Endometrium (tissue), 2 donors: ENCODE measurements around the gene UBE2D4.
"Not testable (repeated sequence)": the region's sequence is repeated elsewhere in the genome, so short reads cannot be mapped to it uniquely, and the experiment has no call there.

Source experiments
- FAIRE-seq: peaks from 2 replicates; lab custom pipeline; 2012; peaks lifted over from hg19 to GRCh38; lab: Jason Lieb, UNC
- donor health status: control.
- donor health status: control.

The UBE2D4 gene

DNA sequence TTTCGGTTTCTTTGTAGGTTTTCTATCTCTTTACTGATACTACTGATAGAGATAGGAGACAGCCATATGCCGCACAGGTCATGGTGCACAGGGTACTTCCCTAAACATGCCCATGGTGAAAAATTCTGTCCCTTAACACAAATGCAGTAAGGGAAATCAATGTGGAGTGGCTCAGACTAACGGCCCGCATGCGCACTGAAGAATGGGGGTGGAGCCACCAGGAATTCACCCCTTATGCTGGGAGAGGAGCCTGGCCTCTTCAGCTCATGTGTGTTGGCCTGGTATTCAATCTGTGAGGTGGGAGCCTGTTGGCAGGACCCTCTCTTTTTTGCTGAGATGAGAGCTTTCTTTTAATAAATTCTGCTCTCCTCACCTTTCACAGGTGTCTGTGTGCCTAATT, 11.4 kb upstream of the UBE2D4 start:
- no peak for FAIRE-seq

DNA sequence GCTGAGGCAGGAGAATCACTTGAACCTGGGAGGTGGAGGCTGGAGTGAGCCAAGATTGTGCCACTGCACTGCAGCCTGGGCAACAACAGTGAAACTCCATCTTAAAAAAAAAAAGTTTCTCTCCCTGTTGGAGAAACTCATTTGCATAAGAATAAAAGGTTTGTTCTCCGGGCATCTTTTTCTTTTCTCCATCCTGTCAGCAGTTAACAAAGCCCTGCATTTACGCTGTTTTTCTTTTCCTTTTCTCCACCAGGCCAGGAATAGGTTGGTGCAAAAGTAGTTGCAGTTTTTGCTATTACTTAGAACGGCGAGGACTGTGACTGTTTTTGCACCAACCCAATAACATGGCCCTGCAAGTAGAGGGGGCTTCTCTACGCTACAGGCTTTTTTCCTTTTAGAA, 10.3 kb upstream of the UBE2D4 start:
- FAIRE-seq: no peak

DNA sequence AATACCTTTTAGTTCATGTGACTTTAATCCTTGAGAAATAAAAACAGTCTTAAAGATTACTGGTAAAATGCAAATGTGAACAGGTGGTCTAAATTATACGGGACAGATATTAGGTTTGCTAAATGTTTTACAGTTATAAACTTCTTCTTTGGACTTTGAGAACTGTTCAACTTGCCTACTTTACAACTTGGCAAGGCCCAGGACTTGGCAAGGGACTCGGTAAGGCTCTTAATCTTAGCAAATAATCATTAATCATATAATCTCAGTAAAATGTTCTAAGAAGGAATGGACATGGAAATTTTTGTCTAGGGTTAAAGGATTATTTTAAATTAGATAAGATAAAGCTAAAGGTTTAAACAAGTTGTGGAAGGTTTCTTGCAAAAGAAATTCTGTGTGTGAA, 4.8 kb upstream of the UBE2D4 start:
- FAIRE-seq: no peak

DNA sequence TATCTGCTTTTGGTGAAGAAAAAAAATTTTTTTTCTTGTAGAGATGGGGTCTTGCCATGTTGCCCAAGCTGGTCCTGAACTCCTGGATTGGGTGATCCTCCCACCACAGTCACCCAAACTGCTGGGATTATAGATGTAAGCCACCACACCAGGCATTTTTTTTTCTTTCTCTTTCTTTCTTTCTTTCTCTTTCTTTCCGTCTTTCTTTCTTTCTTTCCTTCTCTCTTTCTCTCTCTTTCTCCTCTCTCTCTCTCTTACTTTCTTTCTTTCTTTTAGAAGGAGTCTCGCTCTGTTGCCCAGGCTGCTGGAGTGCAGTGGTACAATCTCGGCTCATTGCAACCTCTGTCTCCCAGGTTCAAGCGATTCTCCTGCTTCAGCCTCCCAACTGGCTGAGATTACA, 3.5 kb upstream of the UBE2D4 start:
- FAIRE-seq: no peak

DNA sequence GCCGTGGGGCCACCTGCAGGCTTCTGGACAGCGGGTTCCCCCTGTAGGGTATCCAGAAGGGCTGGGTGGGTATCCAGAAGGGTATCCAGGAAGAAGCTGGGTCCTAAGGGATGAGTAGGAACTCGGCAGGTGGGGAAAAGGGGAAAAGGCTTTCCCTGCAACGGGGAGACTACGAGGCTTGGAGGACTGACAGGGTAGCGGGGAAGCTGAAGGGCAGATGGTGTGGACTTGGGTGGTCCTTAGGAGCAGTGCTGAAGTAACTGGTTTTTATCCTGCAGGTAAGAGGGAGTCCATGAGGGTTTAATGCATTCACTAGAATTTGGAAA, 525 bp downstream of the UBE2D4 start:
- FAIRE-seq: no peak

DNA sequence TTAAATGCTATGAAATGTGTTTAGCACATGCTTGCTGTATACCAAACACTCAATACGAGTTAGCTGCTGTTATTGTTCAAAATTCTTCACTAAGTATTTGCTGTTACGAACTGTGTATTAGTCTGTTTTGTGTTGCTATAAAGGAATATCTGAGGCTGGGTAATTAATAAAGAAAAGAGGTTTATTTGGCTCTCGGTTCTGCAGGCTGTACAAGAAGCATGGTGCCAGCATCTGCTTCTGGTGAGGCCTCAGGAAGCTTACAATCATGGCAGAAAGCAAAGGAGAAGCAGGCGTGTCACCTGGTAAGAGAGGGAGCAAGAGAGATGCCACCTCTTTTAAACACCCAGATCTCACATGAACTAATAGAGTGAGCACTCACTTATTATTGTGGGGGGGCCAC, 1.6 kb downstream of the UBE2D4 start:
- no peak for FAIRE-seq

DNA sequence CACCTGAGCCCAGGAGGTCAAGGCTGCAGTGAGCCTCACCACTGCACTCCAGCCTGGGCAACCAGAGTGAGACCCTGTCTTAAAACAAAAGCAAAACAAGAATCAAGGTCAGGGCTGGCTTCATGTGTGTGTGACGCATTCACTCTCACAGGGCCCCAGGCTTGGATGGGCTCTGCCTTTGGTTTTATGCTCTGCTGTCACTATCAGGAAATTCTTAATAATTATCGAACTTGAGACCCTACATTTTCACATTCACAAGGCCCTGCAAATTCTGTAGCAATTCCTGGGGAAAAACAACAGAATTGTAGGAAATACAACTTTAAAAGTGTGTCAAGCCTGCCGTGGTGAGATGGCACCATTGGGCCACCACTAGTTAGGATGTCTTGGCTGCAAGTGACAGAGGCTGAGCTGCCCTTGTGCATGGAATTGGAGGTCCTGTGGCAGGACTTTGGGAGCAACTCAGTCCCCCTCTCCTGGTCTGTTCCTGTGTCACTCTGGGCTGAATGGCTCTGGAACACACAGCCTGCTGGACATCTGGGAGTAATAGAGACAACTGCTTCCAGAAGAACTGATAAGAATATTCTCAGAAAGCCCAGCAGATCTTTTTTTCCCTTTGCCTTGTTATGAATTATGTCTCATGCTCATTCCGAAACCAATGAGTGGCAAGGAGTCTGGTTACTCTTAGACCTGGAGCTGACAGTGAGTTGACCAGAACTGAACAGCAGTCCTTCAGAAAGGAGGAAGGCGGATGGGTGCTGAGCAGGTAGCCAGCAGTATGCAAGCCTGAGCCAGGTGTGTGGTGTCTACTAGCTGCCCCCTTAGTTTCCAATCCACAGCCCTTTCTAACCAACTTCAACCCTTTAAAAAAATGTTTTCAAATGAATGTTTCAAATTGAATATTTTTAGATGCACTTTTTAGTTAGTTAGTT, 3.6 kb downstream of the UBE2D4 start:
- FAIRE-seq: no peak

DNA sequence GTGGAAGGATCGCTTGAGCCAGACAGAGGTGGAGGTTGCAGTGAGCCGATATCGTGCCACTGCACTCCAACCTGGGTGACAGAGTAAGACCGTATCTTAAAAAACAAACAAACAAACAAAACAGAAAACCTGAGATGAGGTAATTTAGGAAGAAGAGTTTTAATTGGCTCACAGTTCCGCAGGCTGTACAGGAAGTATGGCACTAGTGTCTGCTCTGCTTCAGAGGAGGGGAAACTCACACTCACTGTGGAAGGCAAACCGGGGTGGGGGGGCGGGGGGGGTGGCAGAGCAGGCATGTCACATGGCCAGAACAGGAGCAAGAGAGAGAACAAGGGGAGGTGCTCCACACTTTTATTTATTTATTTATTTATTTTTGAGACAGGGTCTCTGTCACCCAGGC, 5.1 kb downstream of the UBE2D4 start:
- no peak for FAIRE-seq

DNA sequence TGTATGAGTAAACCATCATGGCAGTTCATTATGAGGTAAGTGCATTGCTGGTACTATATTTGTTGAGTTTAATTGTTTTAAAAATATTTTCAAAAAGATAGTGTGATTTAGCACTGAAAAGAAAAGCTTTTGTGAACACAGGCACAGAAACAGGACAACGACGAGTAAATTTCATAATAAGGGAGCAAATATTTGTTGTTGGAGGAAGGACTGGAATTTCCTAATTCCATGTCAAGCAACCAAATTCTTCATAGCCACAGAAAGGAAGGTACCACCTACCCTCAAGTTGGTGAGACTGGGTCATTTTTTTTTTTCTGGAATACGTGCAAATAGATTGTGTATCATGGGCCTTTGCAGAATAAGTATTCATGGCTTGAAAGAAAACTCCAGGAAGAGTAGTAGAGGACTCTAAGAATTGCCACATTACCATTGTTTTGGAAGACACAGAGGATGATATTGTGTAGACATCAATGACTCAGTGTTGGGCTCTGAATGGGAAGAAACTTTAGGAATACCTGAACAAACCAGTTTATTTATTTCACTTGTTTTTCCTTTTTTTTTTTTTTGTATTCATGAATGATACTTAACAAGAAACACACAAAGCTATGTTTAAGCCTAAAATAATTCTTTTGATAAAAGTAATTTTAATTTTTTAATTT, 7.8 kb downstream of the UBE2D4 start:
- FAIRE-seq: no peak

DNA sequence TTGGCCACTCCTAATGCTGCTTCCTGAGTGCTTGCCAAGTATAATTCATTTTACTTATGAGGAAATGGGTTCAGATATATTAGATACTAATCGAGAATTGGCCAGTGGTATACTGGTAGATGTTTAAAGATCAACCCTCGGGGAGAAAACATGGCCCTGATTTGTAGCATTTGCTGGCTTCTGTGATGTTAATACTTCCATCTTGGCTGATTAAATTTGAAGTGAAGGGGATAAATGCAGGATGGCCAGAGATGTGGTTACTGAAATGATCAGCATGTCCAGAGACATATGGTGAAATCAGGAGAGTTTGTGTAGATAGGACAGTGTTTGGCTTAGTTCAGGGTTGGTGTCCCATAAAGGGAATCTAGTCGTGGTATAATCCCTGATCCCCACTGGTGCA, 11.2 kb downstream of the UBE2D4 start:
- FAIRE-seq: no peak

DNA sequence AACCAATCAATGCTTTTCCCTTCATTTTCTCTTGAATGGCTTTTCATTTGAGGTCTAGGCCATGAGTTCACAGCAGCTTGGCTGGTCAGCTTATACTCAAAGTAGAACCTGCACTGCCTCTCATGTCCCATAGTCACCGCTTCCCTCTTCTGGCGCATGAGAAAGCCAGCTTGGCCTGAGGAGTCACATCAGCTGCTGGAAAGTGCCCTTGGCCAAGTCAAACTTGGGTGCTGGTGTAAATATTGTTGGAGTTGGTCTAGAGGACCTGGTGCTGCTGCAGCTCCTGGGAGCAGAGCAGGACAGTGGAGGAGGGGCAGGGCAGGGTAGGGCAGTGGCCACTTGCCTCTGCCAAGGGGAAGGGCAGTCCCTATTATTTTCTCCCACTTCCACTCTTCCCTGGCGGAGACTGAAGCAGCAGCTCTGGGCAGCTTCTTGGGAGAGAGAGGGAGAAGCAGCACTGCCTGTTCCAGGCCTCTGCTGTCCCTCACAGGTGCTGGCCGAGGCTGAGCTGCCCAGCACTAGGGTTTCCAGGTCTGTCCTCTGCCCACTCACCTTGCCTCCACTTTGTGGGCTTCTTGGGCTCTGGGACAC, 12.8 kb downstream of the UBE2D4 start:
- FAIRE-seq: no peak

DNA sequence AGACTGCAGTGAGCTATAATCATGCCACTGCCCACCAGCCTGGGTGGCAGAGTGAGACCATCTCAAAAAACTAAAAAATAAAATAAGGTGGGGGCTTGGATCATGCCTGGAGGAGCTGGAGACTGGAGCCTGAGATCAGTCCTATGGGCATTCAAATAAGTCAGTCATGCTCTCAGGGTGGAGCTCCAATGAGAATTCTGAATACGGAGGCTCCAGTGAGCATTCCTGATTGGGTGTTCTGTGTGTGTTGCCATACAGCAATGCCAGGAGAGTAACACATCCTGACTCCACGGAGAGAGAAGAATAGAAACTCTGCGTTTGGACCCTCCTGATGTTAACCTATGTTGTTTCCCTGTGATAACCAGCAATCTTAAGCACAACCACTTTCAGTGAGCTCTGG, 16.0 kb downstream of the UBE2D4 start:
- FAIRE-seq: no peak

DNA sequence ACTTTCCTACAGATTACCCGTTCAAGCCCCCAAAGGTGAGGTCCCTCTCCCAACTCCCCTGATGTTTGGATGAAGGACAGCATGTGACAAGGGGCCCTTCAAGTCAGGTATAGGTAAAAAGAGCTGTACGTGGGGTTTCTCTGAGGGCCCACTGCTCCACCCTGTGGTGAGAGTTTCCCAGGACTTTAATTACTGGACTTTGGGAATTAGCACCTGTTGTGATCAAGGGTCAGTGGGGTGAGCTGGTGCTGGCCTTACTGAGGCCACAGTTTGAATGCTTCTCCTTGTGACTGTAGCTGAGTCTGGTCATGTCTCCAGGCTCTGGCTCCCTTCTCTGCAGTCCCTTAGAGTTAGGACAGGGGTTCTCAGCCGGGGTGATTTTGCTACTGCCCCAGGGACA, 16.8 kb downstream of the UBE2D4 start:
- no peak for FAIRE-seq

DNA sequence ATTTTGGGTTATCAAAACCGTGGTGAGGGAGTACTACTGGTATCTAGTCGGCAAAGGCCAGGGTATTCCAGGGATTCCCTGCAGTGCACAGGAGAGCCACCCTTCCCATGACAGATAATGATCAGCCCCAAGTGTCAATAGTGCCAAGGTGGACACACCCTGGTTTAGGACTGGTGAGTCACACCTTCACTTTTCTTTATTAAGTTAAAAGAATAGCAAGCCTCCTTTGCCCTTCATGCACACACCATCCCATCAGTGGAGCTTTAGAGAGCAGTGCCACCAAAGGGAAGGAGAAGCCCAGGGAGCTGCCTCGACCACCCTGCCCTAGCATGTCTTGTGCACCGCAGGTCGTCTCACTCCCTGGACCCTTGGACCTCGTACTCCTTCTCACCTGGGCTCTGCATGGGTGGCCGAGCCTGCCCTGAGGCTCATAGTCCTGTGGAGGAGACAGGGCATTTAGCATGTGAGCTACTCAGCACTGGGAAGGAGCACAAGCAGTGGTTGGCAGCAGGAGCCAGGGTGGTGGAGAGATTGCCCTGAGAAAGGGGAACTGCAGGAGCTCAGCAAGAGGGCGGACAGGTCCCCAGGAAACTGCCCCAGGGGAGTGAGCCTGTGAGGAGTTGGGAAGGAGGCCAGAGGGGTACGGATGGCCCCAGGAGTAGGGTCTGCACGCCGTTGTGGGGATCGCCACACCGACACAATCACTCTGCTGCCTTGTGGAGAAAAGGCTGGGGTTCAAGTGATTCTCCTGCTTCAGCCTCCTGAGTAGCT, 17.4 kb downstream of the UBE2D4 start:
- FAIRE-seq: no peak

DNA sequence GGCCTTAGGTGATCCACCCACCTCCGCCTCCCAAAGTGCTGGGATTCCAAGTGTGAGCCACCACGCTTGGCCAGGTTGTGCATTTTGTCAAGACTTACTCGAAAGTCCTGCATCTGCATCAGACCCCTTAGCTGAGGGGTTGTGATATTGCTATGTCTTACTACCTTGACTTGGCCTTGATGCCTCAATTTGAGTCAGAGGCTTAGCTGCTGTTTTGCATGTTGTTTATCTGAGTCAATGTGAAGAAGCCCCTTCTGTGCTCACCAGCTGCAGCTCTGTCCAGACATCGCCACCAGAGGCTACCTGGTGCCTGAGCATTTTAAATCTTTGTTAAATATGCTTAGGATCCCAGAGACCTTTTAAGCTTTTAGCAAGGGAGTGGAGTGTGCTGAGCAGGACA, 18.1 kb downstream of the UBE2D4 start:
- FAIRE-seq: no peak

DNA sequence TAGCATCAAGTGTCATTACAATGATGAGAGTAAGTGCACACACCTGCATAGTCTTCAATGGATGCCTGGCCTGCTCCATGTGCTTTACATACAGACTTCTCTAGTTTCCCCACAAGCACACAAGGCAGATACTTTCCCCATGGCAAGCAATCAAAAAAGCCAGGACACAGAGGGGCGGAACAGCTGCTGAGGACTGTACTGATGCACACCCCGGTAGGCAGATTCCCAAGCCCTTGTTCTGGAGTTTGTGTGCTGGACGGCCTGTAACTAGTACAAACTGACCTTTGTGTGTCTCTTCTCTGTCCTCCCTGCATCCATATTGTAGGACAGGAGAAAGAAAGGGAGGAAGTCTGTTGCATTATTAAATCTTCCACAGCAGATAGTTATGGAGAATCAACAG, 25.8 kb downstream of the UBE2D4 start:
- FAIRE-seq: no peak

DNA sequence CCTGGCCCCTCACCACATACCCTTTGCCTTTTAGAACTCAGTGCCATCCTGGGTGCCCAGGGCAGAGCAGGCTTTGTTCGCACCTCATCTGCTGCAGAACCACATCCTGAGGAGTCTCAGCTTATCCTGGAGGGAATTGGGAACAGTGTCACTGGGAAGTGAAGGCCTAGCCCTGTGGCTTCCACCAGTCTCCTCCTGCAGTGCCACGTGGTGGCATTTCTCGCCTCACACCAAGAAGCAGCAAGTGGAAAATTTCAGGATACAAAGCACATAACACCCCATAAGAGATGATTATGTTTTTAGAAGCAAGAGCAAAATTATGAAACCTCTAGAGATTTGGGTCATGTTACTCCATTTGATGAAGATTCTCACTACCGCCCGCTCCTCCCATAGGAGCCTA, 26.8 kb downstream of the UBE2D4 start:
- FAIRE-seq: no peak

DNA sequence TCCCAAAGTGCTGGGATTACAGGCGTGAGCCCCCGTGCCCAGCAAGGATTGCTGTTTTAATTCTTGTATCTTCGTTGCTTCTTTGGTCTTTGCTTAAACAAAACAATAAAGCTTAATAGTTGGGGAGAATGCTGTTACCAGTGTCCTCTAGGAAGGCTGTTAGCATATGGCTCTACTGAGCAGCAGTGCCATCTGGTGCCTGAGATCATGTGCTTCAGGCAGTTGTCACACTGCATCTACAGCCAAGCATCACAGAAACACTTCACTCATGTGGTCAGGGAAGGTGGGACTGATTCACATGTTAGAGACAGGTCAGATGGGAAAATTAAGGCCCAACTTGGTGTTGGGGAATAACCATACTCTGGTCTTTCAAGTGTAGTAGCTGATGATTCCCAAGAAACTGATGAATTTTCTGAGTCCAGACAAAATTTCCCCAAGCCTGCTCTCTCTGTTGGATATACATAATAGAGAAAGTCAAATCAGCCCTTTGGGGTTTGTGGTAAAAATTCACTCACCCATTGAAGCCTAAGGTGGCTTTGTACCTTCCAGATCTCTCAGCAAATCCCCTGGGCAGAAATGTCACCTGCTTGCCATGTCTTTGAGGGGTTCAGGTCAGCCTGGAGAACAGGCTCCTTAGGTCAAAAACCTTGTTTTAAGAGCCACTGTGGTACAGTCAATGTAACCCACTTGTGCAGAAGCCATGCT, 28.4 kb downstream of the UBE2D4 start:
- no peak for FAIRE-seq

DNA sequence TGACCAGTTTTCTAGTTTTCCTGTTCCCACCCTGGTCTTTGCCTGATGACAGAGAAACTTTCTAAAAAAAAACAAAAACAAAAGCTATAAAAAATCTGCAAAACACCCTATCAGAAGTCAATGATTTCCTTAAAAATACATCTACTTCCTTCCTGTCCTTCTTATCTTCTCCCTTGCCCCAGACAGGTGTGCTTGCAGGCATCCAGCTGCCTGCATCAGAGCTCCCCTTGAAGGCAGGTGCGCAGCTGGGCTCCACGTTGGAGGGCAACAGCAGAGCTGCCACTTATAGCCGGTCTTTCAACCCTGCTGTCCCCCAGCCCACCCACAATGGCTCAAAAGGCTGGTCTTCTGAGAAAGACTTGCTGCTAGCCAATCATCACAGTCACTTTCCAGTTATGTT, 29.8 kb downstream of the UBE2D4 start:
- FAIRE-seq: no peak

DNA sequence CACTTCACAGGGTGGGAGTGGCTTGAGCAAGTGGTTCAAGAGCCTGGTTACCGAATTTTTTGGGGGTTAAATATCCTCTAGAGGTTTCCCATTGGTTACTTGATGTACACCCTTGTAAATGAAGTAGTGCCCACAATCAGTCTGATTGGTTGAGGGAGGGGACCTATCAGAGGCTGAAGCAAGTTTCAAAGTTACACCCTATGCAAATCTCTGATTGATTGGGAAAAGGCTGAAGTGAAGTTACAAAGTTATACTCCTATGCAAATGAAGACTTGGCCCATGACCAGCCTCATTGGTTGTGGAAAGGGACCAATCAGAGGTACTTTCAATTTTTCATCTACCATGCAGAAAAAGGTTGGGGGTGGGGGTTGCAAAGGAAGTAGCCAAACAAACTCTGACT, 34.7 kb downstream of the UBE2D4 start:
- FAIRE-seq: no peak

DNA sequence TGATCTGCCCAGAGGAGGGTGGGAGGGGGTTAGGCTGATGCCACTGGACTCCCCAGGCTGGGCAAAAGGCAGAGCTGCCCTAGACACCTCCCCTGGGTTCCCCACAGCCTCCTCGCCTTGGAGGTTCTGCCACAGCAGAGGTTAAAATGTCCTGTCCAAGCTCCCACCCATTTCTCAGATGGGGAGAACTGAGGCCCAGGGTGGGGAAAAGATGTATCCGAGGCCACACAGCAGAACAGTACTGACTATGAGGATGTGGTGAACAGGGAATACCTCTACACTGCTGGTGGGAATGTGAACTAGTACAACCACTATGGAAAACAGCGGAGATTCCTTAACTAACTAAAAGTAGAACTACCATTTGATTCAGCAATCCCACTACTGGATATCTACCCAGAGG, 40.2 kb downstream of the UBE2D4 start:
- FAIRE-seq: not testable (repeated sequence)
